GM23338 (cell line): Measurements from ENCODE around the gene RMI1. TPM values are rescaled to one million over a fixed set of nuclear protein-coding genes. Genes with fewer than 3 reads are reported as not detected.
"Not testable (repeated sequence)": the region's sequence is repeated elsewhere in the genome, so short reads cannot be mapped to it uniquely, and the experiment has no call there.

Experiments
- ATAC-seq: fragments of 200-7000 bp; cut with Tn5 transposase; 3 replicates; pipeline ENCODE4 v1.9.1; 2020
- DNase-seq: peaks from one replicate; pipeline ENCODE4 v3.0.0-alpha.2; 2015; ENCODE audit warnings: low spot score
- H2AFZ ChIP-seq: fragments of 200-600 bp; sonication (generic); 2 replicates; pipeline ENCODE4 v1.8.0; 2016; ENCODE audit warnings: antibody characterized with exemption, mild to moderate bottlenecking, moderate library complexity
- H3F3A ChIP-seq: fragments of 200-600 bp; sonication (generic); replicated peaks from 2 replicates; pipeline ENCODE4 v1.8.0; 2017; ENCODE audit warnings: antibody characterized with exemption, mixed run types, low read depth
- H3K27ac ChIP-seq: fragments of 200-600 bp; sonication (generic); 2 replicates; pipeline ENCODE4 v1.6.1; 2016; ENCODE audit warnings: low read depth
- H3K27me3 ChIP-seq: fragments of 200-600 bp; sonication (generic); 2 replicates; pipeline ENCODE4 v1.8.0; 2016; ENCODE audit warnings: mild to moderate bottlenecking, mixed run types, moderate library complexity; ENCODE audit not compliant: insufficient read depth
- H3K36me3 ChIP-seq: fragments of 200-600 bp; sonication (generic); 2 replicates; pipeline ENCODE4 v1.8.0; 2016; ENCODE audit warnings: mild to moderate bottlenecking; ENCODE audit not compliant: insufficient read depth
- H3K4me1 ChIP-seq: fragments of 200-600 bp; sonication (generic); 2 replicates; pipeline ENCODE4 v1.8.0; 2016; ENCODE audit warnings: mild to moderate bottlenecking, moderate library complexity; ENCODE audit not compliant: insufficient read depth
- H3K4me2 ChIP-seq: fragments of 200-600 bp; sonication (generic); 2 replicates; pipeline ENCODE4 v1.7.1; 2017; ENCODE audit warnings: mixed run types
- H3K4me3 ChIP-seq: fragments of 200-600 bp; sonication (generic); 2 replicates; pipeline ENCODE4 v1.6.1; 2016; ENCODE audit warnings: mixed run types
- H3K79me2 ChIP-seq: fragments of 200-600 bp; sonication (generic); replicated peaks from 2 replicates; pipeline ENCODE4 v1.8.0; 2017; ENCODE audit warnings: mild to moderate bottlenecking; ENCODE audit not compliant: insufficient read depth
- H3K9me2 ChIP-seq: fragments of 200-600 bp; sonication (generic); 2 replicates; pipeline ENCODE4 v1.8.0; 2017; ENCODE audit not compliant: insufficient read depth
- H4K20me1 ChIP-seq: fragments of 200-600 bp; sonication (generic); replicated peaks from 2 replicates; pipeline ENCODE4 v1.8.0; 2017; ENCODE audit warnings: mild to moderate bottlenecking; ENCODE audit not compliant: insufficient read depth
- H3K27ac Mint-ChIP-seq: 2 replicates; pipeline ENCODE4 v1.8.0; 2020; ENCODE audit warnings: inconsistent platforms, mild to moderate bottlenecking, moderate library complexity, mixed read lengths
- H3K27me3 Mint-ChIP-seq: 3 replicates; pipeline ENCODE4 v1.8.0; 2022; ENCODE audit warnings: low read depth, mild to moderate bottlenecking, moderate library complexity, mixed read lengths, inconsistent platforms; ENCODE audit not compliant: insufficient read depth, poor library complexity
- H3K36me3 Mint-ChIP-seq: 3 replicates; pipeline ENCODE4 v1.8.0; 2021; ENCODE audit warnings: low read depth, mild to moderate bottlenecking, inconsistent platforms, moderate library complexity, mixed read lengths
- H3K4me1 Mint-ChIP-seq: 3 replicates; pipeline ENCODE4 v1.8.0; 2020; ENCODE audit warnings: mild to moderate bottlenecking, inconsistent platforms, mixed read lengths
- H3K4me3 Mint-ChIP-seq: 3 replicates; pipeline ENCODE4 v1.8.0; 2021; ENCODE audit warnings: moderate library complexity, mild to moderate bottlenecking, inconsistent platforms, mixed read lengths
- H3K9me3 Mint-ChIP-seq: 3 replicates; pipeline ENCODE4 v1.8.0; 2020; ENCODE audit warnings: moderate library complexity, mild to moderate bottlenecking, inconsistent platforms, mixed read lengths
- EZH2phosphoT487 ChIP-seq: fragments of 200-600 bp; sonication (generic); IDR thresholded peaks from one replicate; pipeline ENCODE4 v1.8.1; 2018; ENCODE audit warnings: antibody characterized with exemption; ENCODE audit not compliant: unreplicated experiment
- NANOG ChIP-seq: IDR thresholded peaks from 2 replicates; pipeline ENCODE4 v1.6.1; 2016; ENCODE audit warnings: antibody characterized with exemption, borderline replicate concordance
- ZNF114 ChIP-seq: fragments of 250-450 bp; sonication (Bioruptor Pico); IDR thresholded peaks from 2 replicates; pipeline ENCODE4 v1.5.0; 2020; ENCODE audit warnings: mild to moderate bottlenecking, moderate library complexity
- polyA plus RNA-seq: library from polyadenylated mRNA; unstranded; fragments of >200 nt; fragmentation: Nextera tagmentation; extraction: Ambion mirVana; gene quantifications from 2 replicates; pipeline ENCODE4 v1.2.1, GENCODE V29; 2016
- total RNA-seq: library from RNA; depleted of rRNA; stranded (reverse); fragments of >200 nt; shearing (Covaris generic); gene quantifications from 2 replicates; pipeline ENCODE4 v1.2.3, GENCODE V29; 2014
- TF ChIP-seq, protein P1 (sequence below): IDR thresholded peaks from 2 replicates; pipeline ENCODE4 v1.6.1; 2016; ENCODE audit warnings: antibody characterized with exemption
- TF ChIP-seq, protein P2 (sequence below): IDR thresholded peaks from one replicate; pipeline ENCODE4 v1.6.1; 2018; ENCODE audit warnings: antibody characterized with exemption; ENCODE audit not compliant: unreplicated experiment

Gene RMI1
- total and polyA plus RNA-seq, 2 experiments from 2014 or later = 16.9 to 36.1 TPM

DNA sequence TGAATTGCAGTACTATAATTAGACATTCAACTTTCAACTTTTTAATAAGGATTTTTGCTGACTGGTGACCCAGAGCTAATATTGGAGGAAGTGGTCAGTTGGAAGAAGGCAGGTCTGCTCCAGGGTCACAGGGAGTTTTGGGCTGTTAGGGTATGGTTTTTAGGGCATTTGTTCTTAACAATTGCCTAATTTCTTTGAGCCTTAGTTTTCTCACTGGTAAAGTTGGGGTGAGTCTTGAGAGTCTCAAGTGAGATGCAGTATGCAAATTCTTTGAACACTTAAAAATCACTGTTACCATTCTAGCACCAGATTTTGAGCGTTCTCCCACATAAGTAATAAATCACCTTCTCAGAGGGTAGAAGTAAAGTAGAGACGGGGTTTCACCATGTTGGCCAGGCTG, 50.9 kb downstream of the RMI1 start:
- peak overlapping the region; percentile 34; the same call in 1 of the 2 replicates for H2AFZ ChIP-seq
- H3K4me2 ChIP-seq = no peak overlapping the region
- H3K27me3 Mint-ChIP-seq = peaks cover 2% of the 10 kb centered on the region
- TF ChIP-seq ZNF114 (no peak), EZH2phosphoT487 (no peak), NANOG (no peak)
- TF ChIP-seq, protein P1, sequence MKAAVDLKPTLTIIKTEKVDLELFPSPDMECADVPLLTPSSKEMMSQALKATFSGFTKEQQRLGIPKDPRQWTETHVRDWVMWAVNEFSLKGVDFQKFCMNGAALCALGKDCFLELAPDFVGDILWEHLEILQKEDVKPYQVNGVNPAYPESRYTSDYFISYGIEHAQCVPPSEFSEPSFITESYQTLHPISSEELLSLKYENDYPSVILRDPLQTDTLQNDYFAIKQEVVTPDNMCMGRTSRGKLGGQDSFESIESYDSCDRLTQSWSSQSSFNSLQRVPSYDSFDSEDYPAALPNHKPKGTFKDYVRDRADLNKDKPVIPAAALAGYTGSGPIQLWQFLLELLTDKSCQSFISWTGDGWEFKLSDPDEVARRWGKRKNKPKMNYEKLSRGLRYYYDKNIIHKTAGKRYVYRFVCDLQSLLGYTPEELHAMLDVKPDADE = no peak
- TF ChIP-seq, protein P2, sequence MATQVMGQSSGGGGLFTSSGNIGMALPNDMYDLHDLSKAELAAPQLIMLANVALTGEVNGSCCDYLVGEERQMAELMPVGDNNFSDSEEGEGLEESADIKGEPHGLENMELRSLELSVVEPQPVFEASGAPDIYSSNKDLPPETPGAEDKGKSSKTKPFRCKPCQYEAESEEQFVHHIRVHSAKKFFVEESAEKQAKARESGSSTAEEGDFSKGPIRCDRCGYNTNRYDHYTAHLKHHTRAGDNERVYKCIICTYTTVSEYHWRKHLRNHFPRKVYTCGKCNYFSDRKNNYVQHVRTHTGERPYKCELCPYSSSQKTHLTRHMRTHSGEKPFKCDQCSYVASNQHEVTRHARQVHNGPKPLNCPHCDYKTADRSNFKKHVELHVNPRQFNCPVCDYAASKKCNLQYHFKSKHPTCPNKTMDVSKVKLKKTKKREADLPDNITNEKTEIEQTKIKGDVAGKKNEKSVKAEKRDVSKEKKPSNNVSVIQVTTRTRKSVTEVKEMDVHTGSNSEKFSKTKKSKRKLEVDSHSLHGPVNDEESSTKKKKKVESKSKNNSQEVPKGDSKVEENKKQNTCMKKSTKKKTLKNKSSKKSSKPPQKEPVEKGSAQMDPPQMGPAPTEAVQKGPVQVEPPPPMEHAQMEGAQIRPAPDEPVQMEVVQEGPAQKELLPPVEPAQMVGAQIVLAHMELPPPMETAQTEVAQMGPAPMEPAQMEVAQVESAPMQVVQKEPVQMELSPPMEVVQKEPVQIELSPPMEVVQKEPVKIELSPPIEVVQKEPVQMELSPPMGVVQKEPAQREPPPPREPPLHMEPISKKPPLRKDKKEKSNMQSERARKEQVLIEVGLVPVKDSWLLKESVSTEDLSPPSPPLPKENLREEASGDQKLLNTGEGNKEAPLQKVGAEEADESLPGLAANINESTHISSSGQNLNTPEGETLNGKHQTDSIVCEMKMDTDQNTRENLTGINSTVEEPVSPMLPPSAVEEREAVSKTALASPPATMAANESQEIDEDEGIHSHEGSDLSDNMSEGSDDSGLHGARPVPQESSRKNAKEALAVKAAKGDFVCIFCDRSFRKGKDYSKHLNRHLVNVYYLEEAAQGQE = no peak
- H3K36me3 ChIP-seq = no peaks in the 10 kb centered on the region
- no peak overlapping the region for H3K27ac ChIP-seq
- H3K4me3 ChIP-seq = no peak overlapping the region
- no peak overlapping the region for H3K4me3 Mint-ChIP-seq
- H3K4me1 ChIP-seq = peaks cover 15% of the 10 kb centered on the region
- no peaks in the 10 kb centered on the region for H4K20me1 ChIP-seq
- H3K9me2 ChIP-seq = no peaks in the 10 kb centered on the region
- H3F3A ChIP-seq = no peaks in the 10 kb centered on the region
- no peak overlapping the region for H3K27ac Mint-ChIP-seq
- DNase-seq = no peak
- no peak for ATAC-seq
- H3K27me3 ChIP-seq = no peaks in the 10 kb centered on the region
- no peaks in the 10 kb centered on the region for H3K79me2 ChIP-seq
- H3K9me3 Mint-ChIP-seq = no peaks in the 10 kb centered on the region
- H3K36me3 Mint-ChIP-seq = no peaks in the 10 kb centered on the region
- H3K4me1 Mint-ChIP-seq = peaks cover 9% of the 10 kb centered on the region; the same call in 2 of the 3 replicates

DNA sequence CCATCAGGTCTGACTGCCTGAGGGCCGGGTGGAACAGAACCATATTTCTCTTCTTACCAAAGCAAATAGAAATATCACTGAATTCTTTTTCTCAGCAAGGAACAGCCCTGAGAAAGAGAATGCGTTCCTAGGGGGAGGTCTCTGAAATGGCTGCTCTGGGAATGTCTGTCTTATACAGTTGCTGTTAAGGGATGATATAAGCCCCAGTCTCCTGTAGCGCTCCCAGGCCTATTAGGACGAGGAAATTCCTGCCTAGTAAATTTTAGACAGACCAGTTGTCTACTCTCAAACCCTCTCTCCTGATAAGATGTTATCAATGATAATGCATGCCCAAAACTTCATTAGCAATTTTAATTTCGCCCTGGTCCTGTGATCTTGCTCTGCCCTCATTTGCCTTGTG, 61.3 kb downstream of the RMI1 start:
- not testable (repeated sequence) for H3K4me2 ChIP-seq, H3K9me2 ChIP-seq, H3K4me1 ChIP-seq, H3K36me3 ChIP-seq, H2AFZ ChIP-seq, H3K27me3 Mint-ChIP-seq, H3K4me3 Mint-ChIP-seq, H3K27ac ChIP-seq, H4K20me1 ChIP-seq, H3K4me1 Mint-ChIP-seq, H3K4me3 ChIP-seq, DNase-seq, H3K79me2 ChIP-seq, ATAC-seq, H3K27me3 ChIP-seq, H3F3A ChIP-seq, H3K27ac Mint-ChIP-seq
- Mint-ChIP-seq H3K9me3 (peaks cover 42% of the 10 kb centered on the region), H3K36me3 (peaks cover 13% of the 10 kb centered on the region; the same call in 1 of the 3 replicates)
